ENCODE results near the gene ERICH6. TPM values are rescaled to one million over a fixed set of nuclear protein-coding genes. Genes with fewer than 3 reads are reported as not detected.
"Not testable (repeated sequence)": the region's sequence is repeated elsewhere in the genome, so short reads cannot be mapped to it uniquely, and the experiment has no call there.

Gene ERICH6
- total RNA-seq, 2 experiments from 2014 or later: not detected

DNA sequence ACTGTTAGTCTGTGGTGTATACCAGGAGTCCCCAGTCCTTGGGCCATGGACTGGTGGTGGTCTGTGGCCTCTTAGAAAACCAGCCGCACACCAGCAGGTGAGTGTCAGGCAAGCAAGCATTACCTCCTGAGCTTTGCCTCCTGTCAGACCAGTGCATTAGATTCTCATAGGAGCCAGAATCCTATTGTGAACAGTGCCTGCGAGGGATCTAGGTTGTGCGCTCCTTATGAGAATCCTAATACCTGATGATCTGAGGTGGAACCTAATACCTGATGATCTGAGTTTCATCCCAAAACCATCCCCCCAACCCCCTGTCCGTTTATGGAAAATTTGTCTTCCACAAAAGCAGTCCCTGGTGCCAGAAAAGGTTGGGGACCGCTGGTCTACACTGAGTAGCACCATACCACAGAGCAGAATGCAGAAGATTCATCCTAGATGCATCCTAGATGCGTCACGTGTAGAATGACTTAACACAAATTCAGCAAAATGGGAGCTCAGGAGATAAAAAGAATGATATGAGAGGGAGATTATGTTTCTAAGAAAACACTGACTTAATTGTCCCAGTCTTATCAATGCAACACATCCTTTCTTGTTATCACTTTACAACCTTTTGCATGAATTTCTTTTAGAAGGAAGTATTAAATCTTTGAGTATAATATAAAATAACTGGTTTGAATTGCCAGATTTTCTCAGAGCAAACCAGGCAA lies 72.1 kb downstream of the ERICH6 start:
- POLR2A ChIA-PET: interaction anchor here (0.9 to 2.4 kb wide), 2 partner anchors 19 to 29 kb away, joined by 3 to 7 read pairs; partner anchors contain the start of gene SELENOT
- Mint-ChIP-seq H3K4me1 (ENCODE audit: low read depth) (peaks cover 28% of the 10 kb centered on the region), H3K27ac (no peak overlapping the region), H3K27me3 (no peaks in the 10 kb centered on the region), H3K4me3 (no peak overlapping the region), H3K9me3 (no peaks in the 10 kb centered on the region), H3K36me3 (ENCODE audit: low read depth) (peaks cover 27% of the 10 kb centered on the region)
- CTCF ChIA-PET: no interaction called here
- DNase-seq: no peak
- ATAC-seq: no peak
- intact Hi-C loops (cut with micrococcal nuclease): no loop called here
- TF ChIP-seq, protein P1, sequence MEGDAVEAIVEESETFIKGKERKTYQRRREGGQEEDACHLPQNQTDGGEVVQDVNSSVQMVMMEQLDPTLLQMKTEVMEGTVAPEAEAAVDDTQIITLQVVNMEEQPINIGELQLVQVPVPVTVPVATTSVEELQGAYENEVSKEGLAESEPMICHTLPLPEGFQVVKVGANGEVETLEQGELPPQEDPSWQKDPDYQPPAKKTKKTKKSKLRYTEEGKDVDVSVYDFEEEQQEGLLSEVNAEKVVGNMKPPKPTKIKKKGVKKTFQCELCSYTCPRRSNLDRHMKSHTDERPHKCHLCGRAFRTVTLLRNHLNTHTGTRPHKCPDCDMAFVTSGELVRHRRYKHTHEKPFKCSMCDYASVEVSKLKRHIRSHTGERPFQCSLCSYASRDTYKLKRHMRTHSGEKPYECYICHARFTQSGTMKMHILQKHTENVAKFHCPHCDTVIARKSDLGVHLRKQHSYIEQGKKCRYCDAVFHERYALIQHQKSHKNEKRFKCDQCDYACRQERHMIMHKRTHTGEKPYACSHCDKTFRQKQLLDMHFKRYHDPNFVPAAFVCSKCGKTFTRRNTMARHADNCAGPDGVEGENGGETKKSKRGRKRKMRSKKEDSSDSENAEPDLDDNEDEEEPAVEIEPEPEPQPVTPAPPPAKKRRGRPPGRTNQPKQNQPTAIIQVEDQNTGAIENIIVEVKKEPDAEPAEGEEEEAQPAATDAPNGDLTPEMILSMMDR (IDR thresholded peaks at IDR 0.05): no peak

DNA sequence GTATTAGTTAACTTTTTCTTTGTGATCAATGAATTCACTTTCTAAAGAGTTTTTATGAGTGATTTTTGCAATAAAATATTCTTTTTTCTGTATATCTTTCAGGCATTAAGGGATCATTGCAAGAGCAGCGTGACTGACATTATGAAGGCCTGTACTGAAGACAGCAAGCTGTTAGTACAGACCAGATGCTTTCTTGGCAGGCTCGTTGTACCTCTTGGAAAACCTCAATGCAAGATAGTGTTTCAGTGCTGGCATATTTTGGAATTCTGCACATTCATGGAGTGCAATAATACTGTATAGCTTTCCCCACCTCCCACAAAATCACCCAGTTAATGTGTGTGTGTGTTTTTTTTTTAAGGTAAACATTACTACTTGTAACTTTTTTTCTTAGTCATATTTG lies 76.2 kb downstream of the ERICH6 start:
- POLR2A ChIA-PET: no interaction called here
- H3K27ac Mint-ChIP-seq: no peak overlapping the region
- CTCF ChIA-PET: no interaction called here
- intact Hi-C loops (cut with micrococcal nuclease): no loop called here
- ATAC-seq (no peak), DNase-seq (no peak)
- H3K4me1 Mint-ChIP-seq (ENCODE audit: low read depth): peaks cover 5% of the 10 kb centered on the region
- TF ChIP-seq, protein P1 (IDR thresholded peaks at IDR 0.05): no peak
- no peak overlapping the region for H3K4me3 Mint-ChIP-seq
- peaks cover 44% of the 10 kb centered on the region for H3K36me3 Mint-ChIP-seq (ENCODE audit: low read depth)
- H3K27me3 Mint-ChIP-seq: no peaks in the 10 kb centered on the region
- H3K9me3 Mint-ChIP-seq: no peaks in the 10 kb centered on the region

DNA sequence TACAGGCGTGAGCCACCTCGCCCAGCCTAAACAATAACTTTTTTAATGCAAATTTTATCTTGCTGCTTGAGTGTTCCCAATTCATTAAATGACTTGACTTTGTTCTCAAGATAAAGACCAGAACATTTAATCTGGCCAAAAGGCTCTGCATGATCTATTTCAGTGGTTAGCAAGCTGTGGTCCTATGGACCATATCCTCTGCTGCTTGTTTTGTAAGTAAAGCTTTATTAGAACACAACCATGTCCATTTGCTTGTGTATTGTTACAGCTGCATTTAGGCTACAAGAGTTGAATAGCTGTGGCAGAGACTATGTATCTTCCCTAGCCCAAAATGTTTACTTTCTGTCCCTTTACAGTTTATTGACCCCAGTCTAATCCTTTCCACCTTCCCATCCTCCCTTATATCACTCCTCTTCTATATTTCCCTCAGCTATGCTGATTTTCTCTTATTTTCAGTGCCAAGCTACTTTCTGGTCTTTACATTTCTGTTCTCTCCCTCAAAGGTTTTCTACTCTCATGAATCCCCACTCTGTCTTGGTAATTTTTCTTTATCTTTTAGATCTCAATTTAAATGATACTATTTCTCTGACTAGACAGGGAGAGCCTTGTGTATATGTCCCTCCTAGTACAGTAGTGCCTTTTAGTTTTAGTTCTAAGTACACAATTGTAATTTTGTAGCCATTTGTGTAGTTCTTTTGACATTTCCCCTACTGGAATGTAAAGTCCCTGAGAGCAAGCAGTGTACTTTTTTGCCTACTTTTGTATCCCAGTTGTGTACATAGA lies 77.4 kb downstream of the ERICH6 start:
- Mint-ChIP-seq H3K27me3 (no peaks in the 10 kb centered on the region), H3K36me3 (ENCODE audit: low read depth) (peaks cover 42% of the 10 kb centered on the region), H3K9me3 (no peaks in the 10 kb centered on the region), H3K27ac (peak overlapping the region; percentile 21), H3K4me1 (ENCODE audit: low read depth) (peaks cover 13% of the 10 kb centered on the region), H3K4me3 (no peak overlapping the region)
- CTCF ChIA-PET: no interaction called here
- no peak for ATAC-seq
- TF ChIP-seq, protein P1 (IDR thresholded peaks at IDR 0.05): no peak
- POLR2A ChIA-PET: interaction anchor here (0.6 kb wide), 1 partner anchor 1571 kb away, joined by 3 read pairs; no protein-coding TSS in a partner anchor
- DNase-seq: no peak
- intact Hi-C loops (cut with micrococcal nuclease): no loop called here

DNA sequence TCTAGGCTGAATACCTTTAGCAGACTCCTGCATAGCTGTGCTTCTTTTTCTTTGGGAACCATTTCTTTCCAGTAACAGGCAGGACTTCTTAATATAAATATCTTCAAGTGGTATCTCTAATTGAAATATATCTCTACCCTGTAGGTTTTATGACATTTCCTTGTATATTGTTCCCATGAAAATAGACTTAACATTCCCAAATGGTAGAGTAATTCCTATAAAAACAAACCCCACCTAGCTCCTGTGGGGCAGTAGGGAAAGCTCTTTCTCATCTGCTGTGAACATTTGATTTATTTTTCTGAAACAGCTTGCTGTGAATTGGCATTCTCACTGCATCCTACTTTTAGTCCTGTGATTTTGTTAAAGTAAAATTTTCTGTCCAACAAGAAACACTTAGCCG lies 79.8 kb downstream of the ERICH6 start:
- TF ChIP-seq, protein P1 (IDR thresholded peaks at IDR 0.05): no peak
- no peaks in the 10 kb centered on the region for H3K9me3 Mint-ChIP-seq
- H3K4me3 Mint-ChIP-seq: no peak overlapping the region
- peaks cover 30% of the 10 kb centered on the region for H3K4me1 Mint-ChIP-seq (ENCODE audit: low read depth)
- ChIA-PET CTCF (interaction anchor here (0.8 kb wide), 1 partner anchor 11 kb away, joined by 3 read pairs; no protein-coding TSS in a partner anchor), POLR2A (no interaction called here)
- no peak for DNase-seq
- ATAC-seq: no peak
- intact Hi-C loops (cut with micrococcal nuclease): no loop called here
- H3K27me3 Mint-ChIP-seq: no peaks in the 10 kb centered on the region
- peak overlapping the region; percentile 56 for H3K27ac Mint-ChIP-seq
- peaks cover 44% of the 10 kb centered on the region for H3K36me3 Mint-ChIP-seq (ENCODE audit: low read depth)

DNA sequence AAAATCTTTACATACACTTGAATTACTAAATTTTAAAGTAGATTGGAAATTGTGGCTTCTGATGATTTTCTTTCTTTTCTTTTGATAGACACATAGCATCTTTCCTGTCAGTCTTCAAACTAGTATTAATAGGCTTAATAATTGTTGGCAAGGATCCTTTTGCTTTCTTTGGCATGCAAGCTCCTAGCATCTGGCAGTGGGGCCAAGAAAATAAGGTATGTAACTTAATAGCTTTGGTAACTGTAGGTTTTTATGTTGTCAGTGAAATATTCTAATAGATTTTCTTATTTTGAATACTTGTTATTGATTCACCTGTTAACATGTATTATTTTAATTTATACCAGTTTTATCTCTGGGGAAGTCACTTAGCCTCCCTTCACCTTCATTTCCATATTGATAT lies 80.8 kb downstream of the ERICH6 start:
- H3K4me1 Mint-ChIP-seq (ENCODE audit: low read depth): peaks cover 39% of the 10 kb centered on the region
- CTCF ChIA-PET; ATAC-seq; H3K27me3 Mint-ChIP-seq; H3K27ac Mint-ChIP-seq; POLR2A ChIA-PET; DNase-seq; intact Hi-C loops (cut with micrococcal nuclease); H3K4me3 Mint-ChIP-seq; H3K9me3 Mint-ChIP-seq: not testable (repeated sequence)
- peaks cover 50% of the 10 kb centered on the region for H3K36me3 Mint-ChIP-seq (ENCODE audit: low read depth)
